HG02763 (cell line): Measurements from ENCODE around the gene ANP32E.

Experiments used
- ATAC-seq: cut with Tn5 transposase; IDR thresholded peaks from one replicate; pipeline ENCODE4 v1.9.1; 2021; ENCODE audit warnings: mild to moderate bottlenecking, moderate library complexity; ENCODE audit not compliant: unreplicated experiment

The ANP32E gene

DNA sequence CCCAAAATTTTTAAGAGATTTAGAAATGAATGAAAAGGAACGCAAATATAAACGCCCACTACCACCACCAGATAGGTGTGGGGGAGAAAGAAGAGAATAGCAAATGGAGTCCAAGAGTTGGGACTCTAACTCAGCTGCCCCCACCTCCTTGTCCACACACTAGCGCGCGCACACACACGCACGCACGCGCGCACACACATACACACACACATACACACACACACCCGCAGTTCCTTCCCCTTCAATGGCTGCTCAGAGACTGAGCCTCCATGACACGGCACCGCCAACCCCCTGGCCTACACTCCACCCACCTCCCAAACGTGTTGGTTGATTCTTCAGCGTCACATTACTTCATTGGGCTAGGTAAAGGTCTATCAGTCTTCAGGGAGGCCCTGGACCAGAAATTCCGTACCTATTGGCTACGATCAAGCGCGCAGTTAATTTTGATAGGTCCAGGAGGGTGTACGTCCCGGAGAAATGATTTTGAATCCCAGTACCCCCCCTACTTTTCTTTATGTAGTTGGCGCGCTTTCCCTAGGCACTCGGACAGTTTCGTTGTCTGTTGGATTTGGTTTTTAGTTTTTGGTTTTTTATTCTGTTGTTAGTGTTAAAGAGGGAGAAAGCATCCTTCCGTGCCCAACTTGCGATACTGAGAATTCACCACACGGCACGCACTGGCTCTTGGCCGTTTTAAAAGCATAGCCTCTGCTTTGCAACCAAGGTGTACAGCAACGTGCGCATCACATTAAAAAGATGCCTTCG lies at the start of gene ANP32E:
Gene ANP32E, minus strand, starts transcription at position 261 of the 762 bp plus-strand sequence. CDS start 326 bp downstream, outside the sequence.
- ATAC-seq: peak; percentile 82

DNA sequence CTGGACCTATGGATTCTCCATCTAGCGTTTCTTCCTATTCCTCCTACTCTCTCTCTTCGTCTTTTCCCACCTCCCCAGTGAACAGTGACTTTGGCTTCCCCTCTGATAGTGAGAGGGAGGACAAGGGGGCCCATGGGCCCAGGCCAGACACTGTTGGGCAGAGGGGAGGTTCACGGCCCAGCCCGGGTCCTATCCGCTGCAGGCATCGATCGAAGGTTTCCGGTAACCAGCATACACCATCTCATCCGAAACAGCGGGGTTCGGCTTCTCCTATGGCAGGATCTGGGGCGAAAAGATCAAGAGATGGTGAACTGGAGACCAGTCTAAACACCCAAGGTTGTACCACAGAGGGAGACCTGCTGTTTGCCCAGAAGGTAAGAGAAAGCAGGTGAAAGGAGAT lies 47.3 kb upstream of the ANP32E start:
- no peak for ATAC-seq

DNA sequence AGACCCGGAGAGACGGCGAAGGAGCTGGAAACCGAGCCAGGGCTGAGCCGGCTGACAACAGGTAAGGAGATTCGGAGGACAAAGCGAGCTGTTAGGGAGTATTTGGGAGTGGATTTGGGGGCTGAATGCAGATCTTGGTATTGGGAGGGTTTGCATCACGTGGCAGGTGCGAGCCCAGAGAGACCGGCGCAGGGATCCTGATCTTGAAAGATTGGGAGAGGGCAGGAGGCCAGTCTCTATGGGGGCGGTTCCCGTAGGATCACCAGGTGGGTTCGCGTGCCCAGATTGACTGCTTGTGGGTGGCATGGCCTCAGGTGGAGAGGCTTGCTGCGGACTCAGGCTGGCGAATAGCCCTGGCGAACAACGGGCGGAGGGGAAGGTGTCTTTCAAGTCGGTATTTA lies 46.6 kb upstream of the ANP32E start:
- no peak for ATAC-seq

DNA sequence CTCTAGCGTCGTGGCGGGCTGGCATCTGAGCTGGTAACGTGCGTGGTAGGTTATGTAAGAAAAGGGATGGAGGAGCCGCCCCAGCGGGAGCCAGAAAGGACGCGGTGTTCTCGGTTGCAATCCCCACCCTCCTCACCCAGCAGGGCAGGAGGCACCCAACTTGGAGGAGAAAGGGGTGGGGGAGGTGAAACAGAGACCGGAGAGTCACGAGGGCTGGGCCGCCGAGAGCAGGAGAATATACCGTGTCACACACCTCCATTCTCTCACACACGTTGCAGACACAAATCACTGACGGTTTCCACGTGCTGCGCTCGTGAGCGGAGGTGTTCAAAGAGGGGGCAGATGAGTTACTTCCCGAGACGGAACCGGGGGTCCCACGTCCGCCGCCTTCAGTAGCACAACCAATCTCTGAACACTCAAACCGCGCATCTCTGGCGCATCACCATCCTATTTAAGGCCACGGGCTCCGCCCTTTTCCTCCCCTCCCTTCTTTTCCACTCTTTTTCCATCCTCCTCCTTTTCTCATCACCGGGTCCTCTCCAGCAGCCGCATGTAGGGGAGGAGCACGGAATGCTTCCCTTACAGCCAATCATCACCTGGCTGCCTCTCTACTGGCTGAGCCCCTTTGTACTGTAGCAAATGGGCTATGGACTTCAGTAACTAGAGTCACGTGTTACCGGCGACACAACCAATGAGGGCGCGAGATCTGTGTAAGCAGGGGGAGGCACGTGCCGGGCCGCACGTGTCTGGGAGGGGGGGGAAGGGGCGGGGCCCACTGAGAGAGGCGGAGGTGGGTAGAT lies 46.0 kb upstream of the ANP32E start, which contains the start of gene CIART:
Gene CIART, plus strand, starts transcription at position 797 of the 800 bp plus-strand sequence. CDS start 714 bp downstream, outside the sequence.
- peak; percentile 67 for ATAC-seq

DNA sequence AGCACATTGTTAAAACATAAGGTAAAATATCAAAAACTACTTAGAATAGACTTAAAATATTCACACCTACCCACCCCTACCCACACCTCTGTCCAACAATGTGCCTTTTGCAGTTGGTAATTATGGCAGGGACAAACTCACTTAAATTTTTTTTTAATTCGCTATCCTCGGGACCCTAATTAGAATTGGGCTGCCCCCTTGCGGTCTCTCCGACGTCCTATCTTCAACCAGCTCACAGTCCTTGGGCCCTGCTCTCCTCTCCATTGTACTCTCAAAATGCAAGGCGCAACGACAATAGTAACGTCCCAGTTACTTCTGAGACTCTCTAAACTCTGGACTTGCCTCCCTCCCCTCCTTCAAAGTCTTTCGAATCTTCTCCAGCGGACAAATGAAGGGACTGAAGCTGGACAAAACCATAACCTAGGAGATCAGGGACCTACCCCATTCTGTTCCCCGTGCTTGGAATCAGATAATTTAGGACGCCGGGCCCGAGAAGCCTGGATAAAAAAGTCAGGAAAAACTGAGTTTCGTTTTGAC lies 45.4 kb upstream of the ANP32E start:
- no peak for ATAC-seq

DNA sequence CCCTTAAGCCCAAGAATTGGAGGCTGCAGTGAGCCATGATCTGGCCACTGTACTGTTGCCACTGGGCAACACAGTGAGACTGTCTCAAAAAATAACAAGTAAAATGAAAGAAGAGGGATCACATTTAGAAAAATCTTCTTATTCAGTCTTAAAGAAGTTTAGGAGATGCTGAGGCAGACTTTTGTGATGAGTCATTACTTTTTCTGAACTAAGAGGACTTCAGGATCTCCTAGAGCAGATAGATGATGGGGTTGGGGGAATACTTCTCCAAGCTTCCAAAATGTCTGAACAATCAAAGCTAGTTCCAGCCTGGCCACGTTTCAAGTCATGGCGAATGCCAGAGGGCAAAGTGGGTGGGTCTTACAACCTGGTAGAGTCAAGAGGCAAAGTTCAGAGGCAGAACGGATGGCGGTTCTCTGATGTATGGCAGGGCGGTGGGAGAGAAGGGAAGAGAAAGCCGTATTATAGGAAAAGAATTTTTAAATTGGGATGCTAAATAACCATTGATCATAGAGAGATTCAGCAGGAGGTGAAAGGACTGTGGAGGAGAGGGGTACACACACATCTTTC lies 44.3 kb upstream of the ANP32E start:
- ATAC-seq: no peak

DNA sequence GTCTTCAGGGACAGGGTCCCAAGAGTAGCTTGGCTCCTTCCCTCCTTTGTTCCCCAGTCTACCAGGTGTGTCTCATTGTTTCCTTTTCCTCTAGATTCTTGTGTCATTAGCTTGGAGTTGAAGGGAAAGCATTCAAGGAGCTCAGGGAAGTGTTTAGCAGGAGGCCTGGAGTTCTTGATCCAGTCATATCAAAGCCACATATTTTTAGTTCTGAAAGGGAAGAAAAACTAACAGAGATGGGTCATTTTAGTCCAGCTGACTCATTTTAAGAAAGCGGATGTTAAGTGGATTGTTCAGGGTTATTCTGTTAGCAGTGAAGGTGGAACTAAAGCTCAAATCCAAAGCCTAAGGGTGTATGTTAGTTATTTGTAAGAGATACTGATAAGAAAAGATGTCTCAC lies 37.4 kb upstream of the ANP32E start:
- ATAC-seq: no peak

DNA sequence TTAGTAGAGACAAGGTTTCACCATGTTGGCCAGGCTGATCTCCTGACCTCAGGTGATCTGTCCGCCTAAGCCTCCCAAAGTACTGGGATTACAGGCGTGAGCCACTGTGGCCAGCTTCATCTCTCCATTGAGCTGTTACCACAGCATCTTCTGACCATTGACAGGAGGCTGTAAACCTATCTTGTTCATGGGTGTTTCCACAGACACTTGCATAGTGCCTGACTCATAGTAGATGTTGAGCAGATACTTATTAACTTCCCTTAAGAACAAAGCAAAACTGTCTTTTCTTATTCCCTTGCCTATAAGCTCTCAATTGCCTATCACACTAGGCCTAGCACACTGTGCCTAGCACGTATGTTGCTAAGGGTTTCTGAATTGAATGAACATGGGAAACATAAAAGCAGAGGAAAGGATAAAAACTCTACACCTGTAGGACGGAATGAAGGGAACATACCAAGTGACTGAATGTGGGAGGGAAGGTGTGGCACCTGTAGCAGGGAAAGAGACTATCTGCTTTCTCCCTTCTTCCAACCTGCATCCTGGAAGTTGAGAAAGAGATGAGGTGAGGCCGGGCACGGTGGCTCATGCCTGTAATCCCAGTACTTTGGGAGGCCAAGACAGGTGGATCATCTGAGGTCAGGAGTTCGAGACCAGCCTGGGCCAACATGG lies 35.5 kb upstream of the ANP32E start:
- no peak for ATAC-seq

DNA sequence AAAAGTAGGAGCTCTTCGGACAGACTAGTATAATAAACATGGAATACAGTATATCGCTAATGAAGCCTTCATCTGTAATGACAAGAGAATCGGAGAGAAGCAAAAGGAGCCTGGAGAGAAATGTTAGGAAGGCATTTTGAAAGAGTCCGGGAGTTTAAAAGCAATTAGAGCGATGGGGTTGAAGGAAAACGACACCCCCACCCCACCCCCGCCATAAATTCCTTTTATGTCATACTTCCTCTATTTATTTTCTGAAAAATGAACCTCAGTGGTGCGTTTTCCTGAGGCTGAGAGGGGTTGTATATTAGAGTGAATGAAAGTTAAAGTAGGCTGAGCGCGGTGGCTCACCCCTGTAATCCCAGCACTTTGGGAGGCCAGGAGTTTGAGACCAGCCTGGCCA lies 33.5 kb upstream of the ANP32E start:
- no peak for ATAC-seq

DNA sequence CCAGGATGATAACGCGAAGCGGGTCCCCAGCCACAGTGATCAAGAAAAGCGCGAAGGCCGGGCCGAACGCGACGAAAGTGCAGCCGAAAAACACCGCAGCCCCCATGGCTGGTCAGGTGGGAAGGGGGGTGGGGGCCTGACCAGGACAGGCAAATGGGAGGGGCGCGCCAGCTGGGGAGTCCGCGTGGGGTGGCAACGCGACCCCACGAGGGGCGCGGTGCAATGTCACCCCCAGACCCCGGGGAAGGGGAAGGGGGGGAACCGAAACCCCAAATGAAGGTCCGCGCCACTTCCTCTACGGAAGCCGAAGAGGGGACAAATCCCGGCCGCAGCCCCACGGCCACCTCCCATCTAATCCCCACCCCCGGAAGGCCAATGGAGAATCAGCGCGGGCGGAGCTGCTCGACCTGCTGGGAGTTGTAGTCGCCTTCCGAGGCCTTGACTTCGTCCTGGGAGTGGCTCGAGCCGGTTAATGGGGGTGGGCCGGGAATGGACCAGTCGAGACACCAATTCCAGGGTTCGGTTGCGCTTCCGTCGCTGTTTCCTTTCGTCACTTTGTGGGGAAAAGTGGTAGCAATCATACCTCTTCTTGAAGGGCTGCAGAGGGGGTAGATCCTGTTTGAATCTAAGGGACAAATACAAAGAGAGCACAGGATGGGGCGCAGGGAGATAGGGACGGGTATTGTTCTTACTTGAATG lies 32.9 kb upstream of the ANP32E start, which contains the start of gene APH1A:
Gene APH1A, minus strand, starts transcription at position 312 of the 699 bp plus-strand sequence. Its CDS starts 206 bp downstream, at position 106.
- ATAC-seq: peak; percentile 88

DNA sequence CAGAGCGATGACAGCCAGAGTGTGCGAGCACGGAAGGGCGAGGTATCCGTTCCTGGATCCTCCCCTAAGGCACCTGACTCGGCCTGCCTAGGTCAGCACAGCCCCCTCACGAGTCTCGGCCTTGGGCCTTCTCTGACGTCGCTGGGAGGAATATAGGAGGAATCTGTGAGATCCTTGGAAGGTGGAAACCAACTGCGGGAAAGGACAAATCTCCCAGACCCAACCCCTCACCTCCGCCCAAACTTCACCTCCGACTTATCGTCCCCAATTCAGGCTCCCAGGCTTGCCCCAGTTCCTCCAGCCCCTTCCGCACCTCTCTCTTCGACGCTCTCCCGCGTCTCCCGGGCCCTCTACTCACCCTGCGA lies 32.4 kb upstream of the ANP32E start:
- peak; percentile 21 for ATAC-seq

DNA sequence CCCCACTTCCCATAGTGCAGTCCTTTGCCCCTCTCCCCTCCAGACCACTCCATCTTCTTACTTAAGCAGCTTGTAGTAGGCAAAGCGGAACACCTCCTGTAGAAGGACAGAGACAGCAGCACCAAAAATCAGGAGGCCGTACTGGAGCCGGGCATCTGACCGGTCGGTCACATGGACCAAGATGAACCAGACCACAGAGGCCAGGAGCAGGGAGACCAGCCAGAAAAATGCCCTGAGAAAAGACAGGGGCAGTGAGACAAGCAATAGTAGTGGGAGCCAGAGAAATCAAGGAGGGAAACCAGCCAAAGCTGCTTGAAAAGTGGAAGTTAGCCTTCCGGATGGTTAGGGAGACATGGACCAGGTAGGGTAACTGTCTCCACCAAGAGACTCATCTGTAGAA lies 32.0 kb upstream of the ANP32E start:
- ATAC-seq: no peak

DNA sequence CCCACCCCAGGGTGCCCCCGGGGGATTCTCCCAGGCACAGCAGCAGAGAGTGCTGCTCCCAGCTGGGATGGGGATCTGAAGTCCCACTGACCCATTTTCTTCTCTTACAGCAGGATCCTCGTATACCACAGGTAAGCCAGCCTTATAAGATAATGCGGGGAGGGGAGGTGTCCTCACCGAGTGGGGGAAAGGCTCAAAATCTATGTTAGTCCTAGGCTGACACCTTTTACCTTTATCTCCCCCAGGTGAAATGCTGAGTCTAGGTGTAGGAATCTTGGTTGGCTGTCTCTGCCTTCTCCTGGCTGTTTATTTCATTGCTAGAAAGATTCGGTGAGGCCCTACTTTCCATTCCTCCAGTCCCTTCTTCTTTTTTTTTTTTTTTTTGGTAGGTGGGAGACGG lies 27.6 kb upstream of the ANP32E start:
- ATAC-seq: no peak

DNA sequence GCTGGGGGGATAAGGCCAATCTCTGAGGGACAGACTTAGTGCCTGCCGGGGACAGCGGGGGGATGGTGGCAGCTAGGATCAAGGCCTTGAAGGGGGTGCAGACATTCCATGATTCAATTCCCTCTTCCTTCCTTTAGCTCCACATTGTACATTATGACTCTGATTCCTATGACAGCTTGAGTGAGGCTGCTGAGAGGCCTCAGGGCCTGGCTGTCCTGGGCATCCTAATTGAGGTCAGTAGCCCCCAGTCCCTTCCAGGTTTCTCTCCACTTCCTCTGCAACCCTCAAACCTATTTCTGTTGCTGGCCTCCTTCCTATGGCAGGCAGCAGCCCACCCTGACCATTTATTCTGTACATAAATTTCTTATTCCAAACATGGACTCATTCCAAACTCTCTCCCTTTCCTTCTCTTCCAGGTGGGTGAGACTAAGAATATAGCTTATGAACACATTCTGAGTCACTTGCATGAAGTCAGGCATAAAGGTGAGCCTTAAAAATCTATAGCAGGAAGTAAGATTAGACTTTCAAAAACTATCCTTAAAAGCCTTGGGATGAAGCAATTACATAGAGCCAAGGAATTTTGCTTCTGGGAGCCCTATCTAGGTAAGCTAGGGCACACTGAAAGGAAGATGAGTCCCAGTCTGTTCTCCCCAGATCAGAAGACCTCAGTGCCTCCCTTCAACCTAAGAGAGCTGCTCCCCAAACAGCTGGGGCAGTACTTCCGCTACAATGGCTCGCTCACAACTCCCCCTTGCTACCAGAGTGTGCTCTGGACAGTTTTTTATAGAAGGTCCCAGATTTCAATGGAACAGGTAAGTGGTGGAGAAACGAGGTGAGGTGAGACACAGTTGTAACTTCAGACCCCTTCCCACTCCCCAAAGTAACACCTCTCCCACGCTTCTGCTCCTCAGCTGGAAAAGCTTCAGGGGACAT lies 26.7 kb upstream of the ANP32E start:
- ATAC-seq: no peak

DNA sequence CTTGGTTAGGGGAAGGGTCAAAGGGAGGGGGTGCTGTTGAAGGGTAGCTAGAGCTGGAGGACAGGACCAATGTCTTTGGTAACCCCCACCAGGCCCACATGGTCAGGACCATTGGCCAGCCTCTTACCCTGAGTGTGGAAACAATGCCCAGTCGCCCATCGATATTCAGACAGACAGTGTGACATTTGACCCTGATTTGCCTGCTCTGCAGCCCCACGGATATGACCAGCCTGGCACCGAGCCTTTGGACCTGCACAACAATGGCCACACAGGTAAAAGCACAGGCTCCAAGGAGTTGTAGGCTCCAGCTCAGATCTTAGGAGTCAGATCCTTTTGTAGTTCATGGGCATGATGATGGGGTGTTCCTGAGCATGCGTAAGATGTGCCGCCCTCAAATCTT lies 25.5 kb upstream of the ANP32E start:
- ATAC-seq: no peak

DNA sequence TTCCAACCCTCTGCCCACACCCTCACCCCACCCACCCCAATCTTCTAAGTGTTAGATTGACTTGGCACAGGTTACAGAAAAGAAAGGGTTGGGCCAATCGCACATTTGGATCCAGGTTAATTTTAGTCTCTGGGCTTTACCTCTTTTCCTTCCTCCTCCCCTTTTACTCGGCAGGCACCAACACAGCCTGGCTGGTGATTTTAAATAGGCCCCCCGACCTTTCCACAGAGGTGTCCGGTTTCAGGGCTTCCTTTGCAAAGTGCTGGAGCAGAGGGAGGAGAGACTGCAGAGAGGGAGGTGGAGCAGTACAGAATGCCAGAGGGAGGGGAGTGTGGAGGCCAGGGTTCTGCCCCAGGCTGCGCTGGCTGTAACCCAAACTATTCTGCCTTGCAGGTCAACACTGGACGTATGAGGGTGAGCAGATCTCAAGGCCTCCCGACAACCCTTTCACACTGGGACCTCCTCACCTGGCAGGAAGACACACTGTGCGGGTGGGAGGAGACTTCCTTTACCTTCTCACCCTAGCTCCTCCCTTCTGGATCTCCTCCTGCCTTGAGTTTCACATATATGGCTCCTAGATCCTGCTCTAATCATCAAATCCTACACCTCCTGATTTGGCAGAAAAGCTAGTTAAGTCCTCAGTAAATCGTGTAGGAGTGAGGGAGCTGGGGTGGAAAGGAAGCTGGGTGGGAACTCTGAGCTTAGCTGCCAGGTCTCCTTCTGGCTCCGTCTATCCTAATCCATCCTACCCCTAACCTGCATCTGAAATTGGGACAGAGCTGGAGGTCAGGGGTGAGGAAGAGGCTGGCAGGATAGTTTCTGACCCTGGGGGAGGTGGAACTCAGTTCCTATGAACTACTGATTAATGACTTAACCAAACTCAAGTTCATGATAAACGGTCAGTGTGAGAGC lies 24.1 kb upstream of the ANP32E start:
- no peak for ATAC-seq

DNA sequence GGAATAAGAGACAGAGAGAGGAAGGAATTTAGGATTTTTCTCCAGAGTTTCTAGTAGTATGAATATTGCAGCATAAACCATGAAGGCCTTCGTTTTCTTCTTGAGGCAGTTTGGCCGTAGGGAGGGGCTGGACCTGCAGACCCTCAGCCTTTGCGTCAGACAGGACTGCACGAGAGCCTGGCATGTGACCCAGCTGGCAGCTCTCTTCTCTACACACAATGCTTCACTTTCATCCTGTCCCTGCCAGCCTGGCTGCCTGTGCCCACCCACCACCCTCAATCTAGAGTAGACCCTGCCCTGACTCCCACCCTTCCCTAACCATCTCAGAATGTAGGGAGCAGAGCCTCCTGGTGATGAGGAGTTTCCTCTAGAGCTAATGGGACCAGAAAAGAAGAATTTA lies 23.3 kb upstream of the ANP32E start:
- ATAC-seq: no peak
